ENCODE data around the gene ERFE. TPM values are rescaled to one million over a fixed set of nuclear protein-coding genes. Genes with fewer than 3 reads are reported as not detected.

ERFE gene
- total RNA-seq, 2 experiments from 2014 or later = 0.37 to 0.50 TPM

- H3K27me3 Mint-ChIP-seq (ENCODE audit: low read depth) = no peaks in the 10 kb centered on the region
- peak; percentile 98 for ATAC-seq
- peak; percentile 88 for DNase-seq
- H3K4me1 Mint-ChIP-seq (ENCODE audit: low read depth) = peaks cover 46% of the 10 kb centered on the region
- H3K36me3 Mint-ChIP-seq (ENCODE audit: low read depth) = peaks cover 27% of the 10 kb centered on the region
- ChIA-PET CTCF (interaction anchor here (0.6 to 3.6 kb wide), 2 partner anchors 19 to 61 kb away, joined by 3 to 17 read pairs; no protein-coding TSS in a partner anchor), POLR2A (interaction anchor here (0.8 to 2.0 kb wide), 6 partner anchors 28 to 530 kb away, joined by 3 to 9 read pairs (median 3); partner anchors contain the start of gene SCLY)
- no peaks in the 10 kb centered on the region for H3K9me3 Mint-ChIP-seq (ENCODE audit: insufficient read depth)
- peak within 1 kb of the TSS; percentile 83 for H3K27ac Mint-ChIP-seq
- H3K4me3 Mint-ChIP-seq = peak within 1 kb of the TSS; percentile 86
These were observed 44.6 kb downstream of the ERFE start, which contains the start of gene ILKAP for GRCh38 chr2:238203094-238203972. ILKAP (minus strand) TSS chr2:238203695; CDS start chr2:238203553, 142 bp downstream.

- Mint-ChIP-seq H3K9me3 (ENCODE audit: insufficient read depth) (no peaks in the 10 kb centered on the region), H3K36me3 (ENCODE audit: low read depth) (peaks cover 25% of the 10 kb centered on the region), H3K27ac (peak overlapping the region; percentile 83), H3K4me3 (peak overlapping the region; percentile 77), H3K4me1 (ENCODE audit: low read depth) (peaks cover 42% of the 10 kb centered on the region), H3K27me3 (ENCODE audit: low read depth) (no peaks in the 10 kb centered on the region)
- ChIA-PET POLR2A (interaction anchor here (0.8 to 2.0 kb wide), 5 partner anchors 27 to 503 kb away, joined by 3 to 9 read pairs (median 3); partner anchors contain the start of gene SCLY), CTCF (interaction anchor here (0.6 to 0.8 kb wide), 2 partner anchors 18 to 59 kb away, joined by 3 read pairs; no protein-coding TSS in a partner anchor)
- ATAC-seq = no peak
- DNase-seq = no peak
These were observed 45.4 kb downstream of the ERFE start for GRCh38 chr2:238203973-238204683.

DNA sequence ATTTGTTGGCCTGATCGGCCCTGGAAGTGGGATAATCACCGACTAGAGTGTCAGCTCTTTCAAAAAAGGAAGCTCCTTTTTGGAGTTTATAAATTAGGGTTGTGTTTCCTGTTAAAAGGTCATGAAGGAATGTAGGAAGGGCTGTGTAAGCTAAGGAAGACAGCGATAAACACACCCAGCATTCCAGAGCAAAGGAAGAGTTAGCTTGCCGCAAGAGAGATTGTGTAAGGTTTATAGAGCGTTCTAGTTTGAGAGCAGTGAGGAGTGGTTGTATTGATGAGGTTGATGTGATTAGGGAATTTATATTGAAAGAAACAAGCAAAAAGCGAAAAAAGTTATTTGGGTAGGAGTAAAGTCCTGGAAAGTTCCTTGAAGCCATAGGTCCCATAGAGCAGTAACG, 48.2 kb downstream of the ERFE start:
- Mint-ChIP-seq H3K27ac (no peak overlapping the region), H3K9me3 (ENCODE audit: insufficient read depth) (no peaks in the 10 kb centered on the region), H3K4me3 (no peak overlapping the region), H3K4me1 (ENCODE audit: low read depth) (peaks cover 15% of the 10 kb centered on the region), H3K36me3 (ENCODE audit: low read depth) (peaks cover 7% of the 10 kb centered on the region), H3K27me3 (ENCODE audit: low read depth) (peaks cover 3% of the 10 kb centered on the region)
- ChIA-PET POLR2A (no interaction called here), CTCF (no interaction called here)
- no peak for ATAC-seq
- no peak for DNase-seq

DNA sequence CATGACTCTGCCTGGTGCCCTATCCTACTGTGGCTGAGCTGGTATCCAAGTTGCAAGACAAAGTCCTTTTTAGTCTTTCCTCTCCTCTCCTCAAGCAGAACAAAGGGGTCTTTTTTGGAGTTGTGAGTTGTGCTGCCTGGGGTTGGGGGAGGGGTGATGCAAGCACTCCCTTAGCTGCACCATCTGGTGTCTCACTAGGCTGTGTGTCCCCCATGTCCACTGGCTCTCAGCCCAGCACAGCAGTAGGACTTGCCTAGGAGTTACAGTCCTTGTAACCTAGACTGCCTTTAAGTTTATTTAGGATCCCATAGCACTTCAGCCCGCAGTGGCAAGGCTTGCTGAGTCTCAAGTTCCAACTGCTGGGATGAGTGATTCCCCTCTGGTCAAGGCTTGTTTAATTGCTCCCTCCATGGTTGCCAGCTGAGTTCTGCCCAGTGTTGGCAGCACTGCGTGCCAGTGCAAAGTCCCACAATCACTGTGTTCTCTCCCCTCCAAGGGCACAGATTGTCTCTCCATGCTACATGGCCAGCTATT, 57.9 kb downstream of the ERFE start:
- POLR2A ChIA-PET = no interaction called here

More for the DNA sequence above, 57.9 kb downstream of the ERFE start:
- Mint-ChIP-seq H3K4me1 (ENCODE audit: low read depth) (no peaks in the 10 kb centered on the region), H3K36me3 (ENCODE audit: low read depth) (no peaks in the 10 kb centered on the region), H3K27ac (no peak overlapping the region), H3K27me3 (ENCODE audit: low read depth) (peaks cover 30% of the 10 kb centered on the region), H3K9me3 (ENCODE audit: insufficient read depth) (no peaks in the 10 kb centered on the region), H3K4me3 (no peak overlapping the region)
- no peak for DNase-seq
- no peak for ATAC-seq
- CTCF ChIA-PET = no interaction called here

Other genes with a start within 250 kb of the ERFE start
- gene UBE2F, start 192.0 kb upstream of the ERFE start, total RNA-seq = 10 to 100 TPM; 70.2 to 71.9 TPM
- gene SCLY, start 98.0 kb upstream of the ERFE start, total RNA-seq = 10 to 100 TPM; 34.1 to 40.4 TPM
- gene ESPNL, start 58.6 kb upstream of the ERFE start, total RNA-seq = under 1 TPM; 0.10 to 0.13 TPM
- gene KLHL30, start 20.3 kb upstream of the ERFE start, total RNA-seq = not detected
- gene ILKAP, start 44.7 kb downstream of the ERFE start, total RNA-seq = 10 to 100 TPM; 58.3 to 62.7 TPM
- 1 to 10 TPM; 4.7 to 4.8 TPM for gene HES6, start 81.1 kb downstream of the ERFE start, total RNA-seq
- 10 to 100 TPM; 14.6 to 17.6 TPM for gene PER2, start 129.6 kb downstream of the ERFE start, total RNA-seq
- 1 to 10 TPM; 7.1 to 7.5 TPM for gene TRAF3IP1, start 161.5 kb downstream of the ERFE start, total RNA-seq

Data from activated CD8-positive, alpha-beta T cell treated with anti-CD3 and anti-CD28 coated beads, Interleukin-2, amount 10 ng/mL, durations not matched to agents 7 days and 5 days (primary cell).